H9 (cell line): ENCODE data around the gene KRT86. TPM values are rescaled to one million over a fixed set of nuclear protein-coding genes. Genes with fewer than 3 reads are reported as not detected.
A peak's percentile ranks its signal among the peaks of the same experiment; 100 is the strongest.

Source experiments
- DNase-seq: peaks from one replicate; pipeline ENCODE4 v3.0.0-alpha.2; 2017
- H2AFZ ChIP-seq: one replicate; pipeline ENCODE4 v1.6.1; 2013; ENCODE audit warnings: mild to moderate bottlenecking, low read length, control low read depth, moderate library complexity
- H2AK5ac ChIP-seq: 2 replicates; pipeline ENCODE4 v1.6.1; 2013; ENCODE audit warnings: low read length, control low read depth, mixed read lengths; ENCODE audit not compliant: insufficient read length
- H2BK120ac ChIP-seq: one replicate; pipeline ENCODE4 v1.6.1; 2013; ENCODE audit warnings: low read depth, mild to moderate bottlenecking, low read length, control low read depth, inconsistent platforms; ENCODE audit not compliant: poor library complexity, severe bottlenecking
- H2BK12ac ChIP-seq: 2 replicates; pipeline ENCODE4 v1.6.1; 2013; ENCODE audit warnings: low read length, control low read depth, mixed read lengths, low read depth; ENCODE audit not compliant: insufficient read length
- H2BK15ac ChIP-seq: 2 replicates; pipeline ENCODE4 v1.6.1; 2013; ENCODE audit warnings: low read depth, low read length, control low read depth
- H2BK20ac ChIP-seq: one replicate; pipeline ENCODE4 v1.6.1; 2013; ENCODE audit warnings: low read depth, mild to moderate bottlenecking, low read length, control low read depth, inconsistent platforms; ENCODE audit not compliant: poor library complexity, severe bottlenecking
- H2BK5ac ChIP-seq: 2 replicates; pipeline ENCODE4 v1.6.1; 2013; ENCODE audit warnings: low read length, control low read depth, mixed read lengths; ENCODE audit not compliant: insufficient read length
- H3K14ac ChIP-seq: 2 replicates; pipeline ENCODE4 v1.6.1; 2013; ENCODE audit warnings: low read length, control low read depth; ENCODE audit not compliant: insufficient read depth
- H3K18ac ChIP-seq: 2 replicates; pipeline ENCODE4 v1.6.1; 2013; ENCODE audit warnings: low read depth, mild to moderate bottlenecking, mixed read lengths, low read length, control low read depth; ENCODE audit not compliant: insufficient read length
- H3K23ac ChIP-seq: 2 replicates; pipeline ENCODE4 v1.6.1; 2013; ENCODE audit warnings: low read length, control low read depth, mixed read lengths, low read depth; ENCODE audit not compliant: insufficient read length
- H3K23me2 ChIP-seq: 2 replicates; pipeline ENCODE4 v1.6.1; 2013; ENCODE audit warnings: low read depth, mild to moderate bottlenecking, mixed read lengths, low read length, control low read depth; ENCODE audit not compliant: insufficient read length, poor library complexity, severe bottlenecking
- H3K27ac ChIP-seq: 2 replicates; pipeline ENCODE4 v1.5.1; 2013; ENCODE audit warnings: low read length, control low read depth, mixed read lengths, low read depth; ENCODE audit not compliant: insufficient read length
- H3K27me3 ChIP-seq: 2 replicates; pipeline ENCODE4 v1.6.1; 2013; ENCODE audit warnings: low read length, control low read depth, inconsistent platforms; ENCODE audit not compliant: insufficient read depth
- H3K4ac ChIP-seq: 2 replicates; pipeline ENCODE4 v1.6.1; 2013; ENCODE audit warnings: low read depth, mild to moderate bottlenecking, control low read depth, inconsistent platforms, low read length, moderate library complexity
- H3K4me1 ChIP-seq: 2 replicates; pipeline ENCODE4 v1.6.1; 2013; ENCODE audit warnings: low read length, control low read depth, inconsistent platforms; ENCODE audit not compliant: insufficient read depth
- H3K4me2 ChIP-seq: 2 replicates; pipeline ENCODE4 v1.6.1; 2013; ENCODE audit warnings: low read length, control low read depth, mixed read lengths; ENCODE audit not compliant: insufficient read length, insufficient read depth
- H3K56ac ChIP-seq: 2 replicates; pipeline ENCODE4 v1.6.1; 2013; ENCODE audit warnings: low read depth, mild to moderate bottlenecking, mixed read lengths, low read length, control low read depth; ENCODE audit not compliant: insufficient read length
- H3K79me1 ChIP-seq: 2 replicates; pipeline ENCODE4 v1.6.1; 2013; ENCODE audit warnings: low read depth, mild to moderate bottlenecking, moderate library complexity, low read length, control low read depth, inconsistent platforms; ENCODE audit not compliant: insufficient read depth, poor library complexity, severe bottlenecking
- H3K79me2 ChIP-seq: 2 replicates; pipeline ENCODE4 v1.6.1; 2013; ENCODE audit warnings: low read length, control low read depth, inconsistent platforms; ENCODE audit not compliant: insufficient read depth
- H3K9ac ChIP-seq: 2 replicates; pipeline ENCODE4 v1.6.1; 2013; ENCODE audit warnings: low read length, control low read depth, mixed read lengths; ENCODE audit not compliant: insufficient read length; ENCODE audit errors: extremely low read depth
- H3K9me3 ChIP-seq: one replicate; pipeline ENCODE4 v1.6.1; 2013; ENCODE audit warnings: low read depth, low read length, inconsistent platforms; ENCODE audit not compliant: control insufficient read depth
- H3T11ph ChIP-seq: one replicate; pipeline ENCODE4 v1.6.1; 2013; ENCODE audit warnings: mild to moderate bottlenecking, low read length, control low read depth, inconsistent platforms
- H4K20me1 ChIP-seq: one replicate; pipeline ENCODE4 v1.6.1; 2013; ENCODE audit not compliant: control insufficient read depth, insufficient read length, insufficient read depth
- H4K5ac ChIP-seq: 2 replicates; pipeline ENCODE4 v1.6.1; 2013; ENCODE audit warnings: low read depth, mild to moderate bottlenecking, mixed read lengths, low read length, control low read depth; ENCODE audit not compliant: insufficient read length
- H4K8ac ChIP-seq: replicated peaks from 2 replicates; pipeline ENCODE4 v1.6.1; 2013; ENCODE audit warnings: low read length, control low read depth, mixed read lengths, low read depth; ENCODE audit not compliant: insufficient read length
- H4K91ac ChIP-seq: 2 replicates; pipeline ENCODE4 v1.6.1; 2013; ENCODE audit warnings: low read depth, mild to moderate bottlenecking, moderate library complexity, mixed read lengths, low read length, control low read depth; ENCODE audit not compliant: insufficient read length
- H3K27ac Mint-ChIP-seq, 3 experiments: 2 replicates in 2 of 3; 3 replicates in 1 of 3; pipeline ENCODE4 v1.8.0; 2020 to 2021; ENCODE audit warnings: mixed read lengths in 3 of 3, mild to moderate bottlenecking in 1 of 3, moderate library complexity in 1 of 3
- H3K27me3 Mint-ChIP-seq: 2 replicates; pipeline ENCODE4 v1.8.0; 2021; ENCODE audit warnings: low read depth, mild to moderate bottlenecking, moderate library complexity, mixed read lengths
- H3K36me3 Mint-ChIP-seq, 3 experiments: 2 replicates in 2 of 3; 3 replicates in 1 of 3; pipeline ENCODE4 v1.8.0; 2020 to 2021; ENCODE audit warnings: low read depth in 3 of 3, mixed read lengths in 3 of 3; ENCODE audit not compliant: insufficient read depth in 1 of 3
- H3K4me1 Mint-ChIP-seq, 2 experiments: 2 replicates each; pipeline ENCODE4 v1.8.0; 2020; ENCODE audit warnings: mixed read lengths in 2 of 2
- H3K4me3 Mint-ChIP-seq, 2 experiments: 2 replicates in 1 of 2; 3 replicates in 1 of 2; pipeline ENCODE4 v1.8.0; 2020 to 2021; ENCODE audit warnings: mild to moderate bottlenecking in 2 of 2, mixed read lengths in 2 of 2, moderate library complexity in 1 of 2
- H3K9me3 Mint-ChIP-seq, 2 experiments: 2 replicates in 1 of 2; 3 replicates in 1 of 2; pipeline ENCODE4 v1.8.0; 2020; ENCODE audit warnings: mild to moderate bottlenecking in 2 of 2, mixed read lengths in 2 of 2, moderate library complexity in 1 of 2
- WGBS: extraction: QIAGEN DNeasy Blood & Tissue Kit; methylation state at CpG from one replicate; pipeline ENCODE4 v1.1.7; 2013; ENCODE audit warnings: missing lambda C conversion rate, low lambda C conversion rate, mixed read lengths; ENCODE audit not compliant: insufficient read length; ENCODE audit errors: extremely low coverage; 5-methylcytosine and 5-hydroxymethylcytosine counted together
- long read RNA-seq: library from polyadenylated mRNA; unstranded; transcript quantifications from one replicate; pipeline ENCODE4 v2.0.0, GENCODE V29; 2020
- total RNA-seq: library from RNA; stranded (reverse); gene quantifications from 2 replicates; pipeline ENCODE4 v1.2.1, GENCODE V29; 2021
- TF ChIP-seq, protein P1 (sequence below): fragments of 200-600 bp; sonication (generic); conservative IDR thresholded peaks from 3 replicates; pipeline ENCODE4 v1.8.0; 2021; ENCODE audit warnings: antibody characterized with exemption, mild to moderate bottlenecking

The KRT86 gene
- total RNA-seq = not detected in 2 replicates
- long read RNA-seq = 0 reads

GRCh38 chr12:52274521-52275120 lies at the start of gene KRT86:
TSS of gene KRT86 (plus strand) at chr12:52274645. CDS start at chr12:52301917, 27,272 bp downstream.
- Histone ChIP-seq H3K56ac (peak within 1 kb of the TSS; percentile 79), H3K23ac (no peak within 1 kb of the TSS), H2BK12ac (no peak within 1 kb of the TSS), H3T11ph (no peak within 1 kb of the TSS), H3K14ac (no peak within 1 kb of the TSS; the same call in 1 of the 2 replicates), H2BK20ac (no peak within 1 kb of the TSS), H2AK5ac (no peak within 1 kb of the TSS), H3K4ac (no peak within 1 kb of the TSS), H3K9me3 (no peaks in the 10 kb centered on the region), H3K79me1 (no peaks in the 10 kb centered on the region), H3K9ac (no peak within 1 kb of the TSS), H2BK120ac (no peak within 1 kb of the TSS), H2BK5ac (no peak within 1 kb of the TSS), H3K27me3 (peaks cover 2% of the 10 kb centered on the region; the same call in 1 of the 2 replicates), H3K4me2 (no peak within 1 kb of the TSS), H4K91ac (no peak within 1 kb of the TSS), H3K79me2 (no peaks in the 10 kb centered on the region), H3K27ac (no peak within 1 kb of the TSS), H2BK15ac (no peak within 1 kb of the TSS), H4K8ac (no peak within 1 kb of the TSS), H2AFZ (no peak within 1 kb of the TSS), H4K5ac (peak within 1 kb of the TSS; percentile 45), H4K20me1 (no peaks in the 10 kb centered on the region), H3K4me1 (no peaks in the 10 kb centered on the region), H3K23me2 (peaks cover 5% of the 10 kb centered on the region), H3K18ac (no peak within 1 kb of the TSS)
- Mint-ChIP-seq H3K27ac (no peak within 1 kb of the TSS), H3K27me3 (peaks cover 64% of the 10 kb centered on the region), H3K4me3 (no peak within 1 kb of the TSS), H3K9me3 (no peaks in the 10 kb centered on the region), H3K4me1 (peaks cover 8 to 10% of the 10 kb centered on the region in 2 experiments), H3K36me3 (no peaks in the 10 kb centered on the region)
- no CpG with 5 or more reads among the region's 3 CpGs for WGBS
- TF ChIP-seq, protein P1, sequence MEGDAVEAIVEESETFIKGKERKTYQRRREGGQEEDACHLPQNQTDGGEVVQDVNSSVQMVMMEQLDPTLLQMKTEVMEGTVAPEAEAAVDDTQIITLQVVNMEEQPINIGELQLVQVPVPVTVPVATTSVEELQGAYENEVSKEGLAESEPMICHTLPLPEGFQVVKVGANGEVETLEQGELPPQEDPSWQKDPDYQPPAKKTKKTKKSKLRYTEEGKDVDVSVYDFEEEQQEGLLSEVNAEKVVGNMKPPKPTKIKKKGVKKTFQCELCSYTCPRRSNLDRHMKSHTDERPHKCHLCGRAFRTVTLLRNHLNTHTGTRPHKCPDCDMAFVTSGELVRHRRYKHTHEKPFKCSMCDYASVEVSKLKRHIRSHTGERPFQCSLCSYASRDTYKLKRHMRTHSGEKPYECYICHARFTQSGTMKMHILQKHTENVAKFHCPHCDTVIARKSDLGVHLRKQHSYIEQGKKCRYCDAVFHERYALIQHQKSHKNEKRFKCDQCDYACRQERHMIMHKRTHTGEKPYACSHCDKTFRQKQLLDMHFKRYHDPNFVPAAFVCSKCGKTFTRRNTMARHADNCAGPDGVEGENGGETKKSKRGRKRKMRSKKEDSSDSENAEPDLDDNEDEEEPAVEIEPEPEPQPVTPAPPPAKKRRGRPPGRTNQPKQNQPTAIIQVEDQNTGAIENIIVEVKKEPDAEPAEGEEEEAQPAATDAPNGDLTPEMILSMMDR = no peak
- no peak for DNase-seq
